Mucosa of stomach (tissue), 1 donor: ENCODE results near the gene SEL1L.
"Not testable (repeated sequence)": the region's sequence is repeated elsewhere in the genome, so short reads cannot be mapped to it uniquely, and the experiment has no call there.

Experiments used
- H3K27me3 ChIP-seq: one replicate; pipeline ENCODE4 v1.7.0; 2013; ENCODE audit warnings: mild to moderate bottlenecking, low read length; ENCODE audit not compliant: control insufficient read depth, insufficient read depth
- H3K36me3 ChIP-seq: one replicate; pipeline ENCODE4 v1.7.0; 2013; ENCODE audit warnings: low read length; ENCODE audit not compliant: control insufficient read depth, insufficient read depth
- H3K4me1 ChIP-seq: one replicate; pipeline ENCODE4 v1.7.0; 2013; ENCODE audit warnings: mild to moderate bottlenecking, low read length; ENCODE audit not compliant: control insufficient read depth, insufficient read depth
- H3K4me3 ChIP-seq: one replicate; pipeline ENCODE4 v1.7.0; 2013; ENCODE audit warnings: low read length
- H3K9ac ChIP-seq: one replicate; pipeline ENCODE4 v1.7.0; 2013; ENCODE audit warnings: mild to moderate bottlenecking, low read length, moderate library complexity
- H3K9me3 ChIP-seq: one replicate; pipeline ENCODE4 v1.7.0; 2013; ENCODE audit warnings: mild to moderate bottlenecking, low read length, moderate library complexity; ENCODE audit not compliant: control insufficient read depth
- donor health status: Pancreatic carcinoma.

SEL1L gene

GRCh38 chr14:81521356-81521755 lies 12.3 kb downstream of the SEL1L start:
- H3K36me3 ChIP-seq: no peaks in the 10 kb centered on the region
- peaks cover 23% of the 10 kb centered on the region for H3K4me1 ChIP-seq
- H3K27me3 ChIP-seq: no peaks in the 10 kb centered on the region
- no peak overlapping the region for H3K9ac ChIP-seq
- H3K4me3 ChIP-seq: no peak overlapping the region
- H3K9me3 ChIP-seq: no peaks in the 10 kb centered on the region

- no peaks in the 10 kb centered on the region for H3K27me3 ChIP-seq
- H3K9ac ChIP-seq: no peak overlapping the region
- no peaks in the 10 kb centered on the region for H3K36me3 ChIP-seq
- H3K9me3 ChIP-seq: no peaks in the 10 kb centered on the region
- no peak overlapping the region for H3K4me3 ChIP-seq
- peaks cover 23% of the 10 kb centered on the region for H3K4me1 ChIP-seq
Observed at GRCh38 chr14:81519200-81520011, 14.2 kb downstream of the SEL1L start.

- Histone ChIP-seq H3K9ac (no peak overlapping the region), H3K4me3 (no peak overlapping the region), H3K36me3 (no peaks in the 10 kb centered on the region), H3K27me3 (no peaks in the 10 kb centered on the region), H3K4me1 (peaks cover 23% of the 10 kb centered on the region), H3K9me3 (no peaks in the 10 kb centered on the region)
Observed at GRCh38 chr14:81517798-81518398, 15.8 kb downstream of the SEL1L start.

- Histone ChIP-seq H3K36me3 (no peaks in the 10 kb centered on the region), H3K9ac (no peak overlapping the region), H3K27me3 (no peaks in the 10 kb centered on the region), H3K9me3 (no peaks in the 10 kb centered on the region), H3K4me1 (peaks cover 23% of the 10 kb centered on the region), H3K4me3 (no peak overlapping the region)
Observed at GRCh38 chr14:81516986-81517797, 16.5 kb downstream of the SEL1L start.

- H3K4me1 ChIP-seq: peaks cover 18% of the 10 kb centered on the region
Observed at GRCh38 chr14:81515927-81516326, 17.7 kb downstream of the SEL1L start.

GRCh38 chr14:81512826-81513225 lies 20.8 kb downstream of the SEL1L start:
- not testable (repeated sequence) for H3K4me1 ChIP-seq, H3K36me3 ChIP-seq, H3K4me3 ChIP-seq, H3K9ac ChIP-seq, H3K27me3 ChIP-seq, H3K9me3 ChIP-seq

More at GRCh38 chr14:81515927-81516326, 17.7 kb downstream of the SEL1L start:
- not testable (repeated sequence) for H3K9me3 ChIP-seq, H3K4me3 ChIP-seq, H3K36me3 ChIP-seq, H3K9ac ChIP-seq, H3K27me3 ChIP-seq

- Histone ChIP-seq H3K9me3 (no peaks in the 10 kb centered on the region), H3K9ac (no peak overlapping the region), H3K27me3 (no peaks in the 10 kb centered on the region), H3K4me1 (no peaks in the 10 kb centered on the region), H3K4me3 (no peak overlapping the region), H3K36me3 (no peaks in the 10 kb centered on the region)
Observed at GRCh38 chr14:81511111-81511904, 22.3 kb downstream of the SEL1L start.

GRCh38 chr14:81509838-81510452 lies 23.7 kb downstream of the SEL1L start:
- Histone ChIP-seq H3K9ac (no peak overlapping the region), H3K4me3 (no peak overlapping the region), H3K4me1 (no peaks in the 10 kb centered on the region), H3K27me3 (no peaks in the 10 kb centered on the region), H3K36me3 (no peaks in the 10 kb centered on the region), H3K9me3 (no peaks in the 10 kb centered on the region)

GRCh38 chr14:81509321-81509720 lies 24.3 kb downstream of the SEL1L start:
- no peaks in the 10 kb centered on the region for H3K36me3 ChIP-seq
- H3K4me1 ChIP-seq: no peaks in the 10 kb centered on the region
- H3K9me3 ChIP-seq: no peaks in the 10 kb centered on the region
- H3K9ac ChIP-seq: no peak overlapping the region
- no peaks in the 10 kb centered on the region for H3K27me3 ChIP-seq
- no peak overlapping the region for H3K4me3 ChIP-seq

GRCh38 chr14:81506487-81506886 lies 27.2 kb downstream of the SEL1L start:
- Histone ChIP-seq H3K27me3 (no peaks in the 10 kb centered on the region), H3K4me3 (no peak overlapping the region), H3K9ac (no peak overlapping the region), H3K9me3 (no peaks in the 10 kb centered on the region), H3K4me1 (no peaks in the 10 kb centered on the region), H3K36me3 (no peaks in the 10 kb centered on the region)

- no peaks in the 10 kb centered on the region for H3K27me3 ChIP-seq
- no peak overlapping the region for H3K4me3 ChIP-seq
- no peaks in the 10 kb centered on the region for H3K4me1 ChIP-seq
- no peaks in the 10 kb centered on the region for H3K36me3 ChIP-seq
- H3K9me3 ChIP-seq: no peaks in the 10 kb centered on the region
- no peak overlapping the region for H3K9ac ChIP-seq
Observed at GRCh38 chr14:81504864-81505263, 28.8 kb downstream of the SEL1L start.
